ENCODE measurements around the gene PFKFB1. TPM values are rescaled to one million over a fixed set of nuclear protein-coding genes. Genes with fewer than 3 reads are reported as not detected.
A peak's percentile ranks its signal among the peaks of the same experiment; 100 is the strongest.

The PFKFB1 gene
- total and polyA plus RNA-seq, 2 of the 13 experiments (the other 11 are each of a cell fraction or from before 2014, with no cell fraction given): 1.5 to 2.9 TPM

GRCh38 chrX:54999717-55000598, 6.0 kb upstream of the PFKFB1 start, which contains the start of gene APEX2 (continued):
- peak; percentile 61; the same call in 1 of the 2 replicates for TF ChIP-seq TFDP2 (CRISPR knock-in tag; IDR thresholded peaks at IDR 0.05)
- no peak for TF ChIP-seq ZBTB49 (CRISPR knock-in tag; IDR thresholded peaks at IDR 0.05; ENCODE audit: borderline replicate concordance)
- no peak for TF ChIP-seq KIAA2018 (CRISPR knock-in tag; IDR thresholded peaks at IDR 0.05; ENCODE audit: borderline replicate concordance)
- no peak for TF ChIP-seq TAF15 (IDR thresholded peaks at IDR 0.05; ENCODE audit: low read depth, low read length, poor library complexity, severe bottlenecking)
- no peak for TF ChIP-seq ZFP90 (CRISPR knock-in tag; IDR thresholded peaks at IDR 0.05; ENCODE audit: borderline replicate concordance)
- TF ChIP-seq ZNF224 (CRISPR knock-in tag; IDR thresholded peaks at IDR 0.05): no peak
- TF ChIP-seq ZMYM4 (CRISPR knock-in tag; IDR thresholded peaks at IDR 0.05): peak; percentile 57
- no peak for TF ChIP-seq AGO1 (IDR thresholded peaks at IDR 0.05; ENCODE audit: low read depth, low read length, poor library complexity, severe bottlenecking)
- no peak for TF ChIP-seq ZBTB43 (CRISPR knock-in tag; conservative IDR thresholded peaks at IDR 0.05)
- TF ChIP-seq KLF9 (CRISPR knock-in tag; IDR thresholded peaks at IDR 0.05; ENCODE audit: low read depth): no peak
- no peak for TF ChIP-seq ZBTB44 (CRISPR knock-in tag; IDR thresholded peaks at IDR 0.05)
- 0 out of 2 replicates have a peak, but pooled peaks have one; percentile 29 for TF ChIP-seq ZNF543 (CRISPR knock-in tag; IDR thresholded peaks at IDR 0.05)

All from HepG2 (cell line).